Mucosa of descending colon (tissue), 3 donors: ENCODE measurements around the gene SDCCAG8. TPM values are rescaled to one million over a fixed set of nuclear protein-coding genes. Genes with fewer than 3 reads are reported as not detected.

ENCODE experiments used
- ATAC-seq: fragments of 200-7000 bp; cut with Tn5 transposase; one replicate; pipeline ENCODE4 v1.9.1; 2020; ENCODE audit warnings: mild to moderate bottlenecking, moderate library complexity
- DNase-seq, 3 donors: peaks; one replicate each; pipeline ENCODE4 v3.0.0-alpha.2; 2020
- H3K36me3 ChIP-seq: fragments of 200-600 bp; one replicate; pipeline ENCODE4 v1.8.0; 2021; ENCODE audit warnings: low read depth, mild to moderate bottlenecking
- H3K4me1 ChIP-seq: fragments of 200-600 bp; one replicate; pipeline ENCODE4 v1.8.0; 2021; ENCODE audit warnings: low read depth, mild to moderate bottlenecking
- H3K4me3 ChIP-seq: fragments of 200-600 bp; one replicate; pipeline ENCODE4 v1.8.0; 2021; ENCODE audit warnings: mild to moderate bottlenecking
- H3K9me3 ChIP-seq: fragments of 200-600 bp; one replicate; pipeline ENCODE4 v1.8.0; 2021; ENCODE audit warnings: mild to moderate bottlenecking
- CTCF ChIP-seq: fragments of 200-600 bp; IDR thresholded peaks from one replicate; pipeline ENCODE4 v1.8.0; 2022; ENCODE audit warnings: antibody characterized with exemption, mild to moderate bottlenecking
- intact Hi-C, 2 donors: fragments of 100-400 bp; cut with DNase I in 1 of 2; cut with micrococcal nuclease in 1 of 2; formaldehyde crosslinking; loops; one replicate each; pipeline versions ENCODE4 v1.11.0 to v1.11.1; 2022; cut with DNase I, micrococcal nuclease
- total RNA-seq, 3 donors: library from RNA; stranded (reverse); fragmentation: NEBNext Ultra II Directional in 2 of 3; extraction: Animal tissue kit (Norgen Biotek cat#: 25700) in 2 of 3; gene quantifications; one replicate each; pipeline versions ENCODE4 v1.2.1 to v1.2.4, GENCODE V29; 2021 to 2023
- donor health status: DM: no; HTN: no; CAD: no; lungs with moderate emphysema.
- donor health status: DM: no; HTN: no; CAD: no.
- donor health status: DM: no; HTN: yes; CAD: no.

SDCCAG8 gene
- total RNA-seq, 3 donors from 2014 or later: 22.1 to 37.5 (median 34.1) TPM

GRCh38 chr1:243454328-243454997 is 198.6 kb downstream of the SDCCAG8 start:
- no peaks in the 10 kb centered on the region for H3K36me3 ChIP-seq
- ATAC-seq (no peak), DNase-seq (no peak)
- H3K4me3 ChIP-seq: no peak overlapping the region
- no peak for TF ChIP-seq CTCF
- intact Hi-C loops: no loop called here
- H3K4me1 ChIP-seq: no peaks in the 10 kb centered on the region
- H3K9me3 ChIP-seq: no peaks in the 10 kb centered on the region

GRCh38 chr1:243455760-243456651 is 200.2 kb downstream of the SDCCAG8 start:
- intact Hi-C loops: no loop called here
- DNase-seq (no peak), ATAC-seq (no peak)
- no peaks in the 10 kb centered on the region for H3K9me3 ChIP-seq
- H3K4me3 ChIP-seq: no peak overlapping the region
- no peak for TF ChIP-seq CTCF
- no peaks in the 10 kb centered on the region for H3K36me3 ChIP-seq
- no peaks in the 10 kb centered on the region for H3K4me1 ChIP-seq

- TF ChIP-seq CTCF: no peak
- H3K4me3 ChIP-seq: no peak overlapping the region
- no peaks in the 10 kb centered on the region for H3K9me3 ChIP-seq
- H3K4me1 ChIP-seq: no peaks in the 10 kb centered on the region
- ATAC-seq: no peak
- intact Hi-C loops: no loop called here
- no peaks in the 10 kb centered on the region for H3K36me3 ChIP-seq
- DNase-seq: no peak
Measured at GRCh38 chr1:243457363-243457982, 201.6 kb downstream of the SDCCAG8 start.

GRCh38 chr1:243459059-243459458 is 203.2 kb downstream of the SDCCAG8 start:
- TF ChIP-seq CTCF: no peak
- intact Hi-C loops: no loop called here
- Histone ChIP-seq H3K36me3 (no peaks in the 10 kb centered on the region), H3K4me1 (no peaks in the 10 kb centered on the region), H3K9me3 (no peaks in the 10 kb centered on the region), H3K4me3 (no peak overlapping the region)
- ATAC-seq (peak; percentile 38), DNase-seq (no peak)

DNA sequence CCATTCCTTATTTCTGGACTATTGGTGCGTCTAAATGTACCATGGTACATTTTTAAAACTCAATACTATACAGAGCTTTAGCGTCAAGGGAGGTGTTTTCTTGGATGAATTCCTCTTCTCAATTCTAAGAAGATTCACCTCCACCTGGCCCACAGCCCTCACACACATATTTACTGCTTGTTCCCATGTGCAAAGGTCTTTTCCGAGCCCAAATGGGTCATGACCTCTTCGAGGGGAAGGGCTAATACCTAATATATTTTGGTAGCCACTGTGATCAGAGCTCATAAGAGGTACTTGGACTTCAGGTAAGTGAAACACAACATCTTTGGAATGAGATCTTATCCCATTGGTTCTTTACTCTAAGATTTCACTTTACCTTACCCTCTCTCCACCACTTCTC is 205.9 kb downstream of the SDCCAG8 start:
- Histone ChIP-seq H3K9me3 (no peaks in the 10 kb centered on the region), H3K36me3 (no peaks in the 10 kb centered on the region), H3K4me1 (no peaks in the 10 kb centered on the region), H3K4me3 (no peak overlapping the region)
- intact Hi-C loops: no loop called here
- no peak for TF ChIP-seq CTCF
- ATAC-seq (no peak), DNase-seq (no peak)
